Ectodermal cell (in vitro differentiated cells): ENCODE measurements around the gene VWF.
"Not testable (repeated sequence)": the region's sequence is repeated elsewhere in the genome, so short reads cannot be mapped to it uniquely, and the experiment has no call there.

Experiments used
- H3K27ac ChIP-seq: 2 replicates; pipeline ENCODE4 v1.7.0; 2013; ENCODE audit warnings: mild to moderate bottlenecking, low read depth, low read length; ENCODE audit not compliant: insufficient read depth, poor library complexity, severe bottlenecking
- H3K27me3 ChIP-seq: 2 replicates; pipeline ENCODE4 v1.7.0; 2013; ENCODE audit warnings: mild to moderate bottlenecking, low read length; ENCODE audit not compliant: insufficient read depth, control insufficient read depth, poor library complexity, severe bottlenecking
- H3K36me3 ChIP-seq: one replicate; pipeline ENCODE4 v1.7.0; 2013; ENCODE audit warnings: low read length; ENCODE audit not compliant: control insufficient read depth, insufficient read depth
- H3K4me1 ChIP-seq: one replicate; pipeline ENCODE4 v1.7.0; 2013; ENCODE audit warnings: low read length; ENCODE audit not compliant: control insufficient read depth, insufficient read depth
- H3K4me3 ChIP-seq: 2 replicates; pipeline ENCODE4 v1.7.0; 2013; ENCODE audit warnings: low read depth, low read length, control low read depth; ENCODE audit not compliant: insufficient read depth
- H3K9me3 ChIP-seq: 2 replicates; pipeline ENCODE4 v1.7.0; 2013; ENCODE audit warnings: mild to moderate bottlenecking, low read length, moderate library complexity; ENCODE audit not compliant: control insufficient read depth
- WGBS, 2 experiments: methylation state at CpG; one replicate each; pipeline ENCODE4 v1.1.7; 2013; ENCODE audit warnings: missing lambda C conversion rate in 2 of 2; 5-methylcytosine and 5-hydroxymethylcytosine counted together

Gene VWF

GRCh38 chr12:6038160-6038559 lies 86.3 kb downstream of the VWF start:
- Histone ChIP-seq H3K9me3 (no peaks in the 10 kb centered on the region), H3K4me3 (no peak overlapping the region), H3K27ac (no peak overlapping the region), H3K36me3 (no peaks in the 10 kb centered on the region), H3K27me3 (no peaks in the 10 kb centered on the region), H3K4me1 (no peaks in the 10 kb centered on the region)
- WGBS, 2 experiments, result 35 to 36% methylated on average over 8 of the region's 8 CpGs

- no peak overlapping the region for H3K27ac ChIP-seq
- no peaks in the 10 kb centered on the region for H3K27me3 ChIP-seq
- H3K4me3 ChIP-seq, result no peak overlapping the region
- no peaks in the 10 kb centered on the region for H3K36me3 ChIP-seq
- no peaks in the 10 kb centered on the region for H3K9me3 ChIP-seq
- WGBS, 2 experiments, result 89 to 92% methylated on average over 9 of the region's 9 CpGs
- no peaks in the 10 kb centered on the region for H3K4me1 ChIP-seq
Measured at GRCh38 chr12:6037459-6037858, 87.0 kb downstream of the VWF start.

- H3K9me3 ChIP-seq, result no peaks in the 10 kb centered on the region
- H3K4me1 ChIP-seq, result no peaks in the 10 kb centered on the region
- H3K36me3 ChIP-seq, result no peaks in the 10 kb centered on the region
- no peak overlapping the region for H3K4me3 ChIP-seq
- no peaks in the 10 kb centered on the region for H3K27me3 ChIP-seq
- whole genome bisulfite sequencing, 2 experiments, result 90 to 93% methylated on average over 3 of the region's 3 CpGs
- no peak overlapping the region for H3K27ac ChIP-seq
Measured at GRCh38 chr12:6036509-6036908, 88.0 kb downstream of the VWF start.

GRCh38 chr12:6034596-6034995 lies 89.9 kb downstream of the VWF start:
- Histone ChIP-seq H3K36me3 (no peaks in the 10 kb centered on the region), H3K27ac (no peak overlapping the region), H3K4me1 (no peaks in the 10 kb centered on the region), H3K9me3 (no peaks in the 10 kb centered on the region), H3K4me3 (no peak overlapping the region), H3K27me3 (no peaks in the 10 kb centered on the region)
- WGBS, 2 experiments, result 89 to 90% methylated on average over 9 of the region's 9 CpGs

GRCh38 chr12:6033546-6033945 lies 90.9 kb downstream of the VWF start:
- Histone ChIP-seq H3K9me3 (no peaks in the 10 kb centered on the region), H3K27me3 (no peaks in the 10 kb centered on the region), H3K27ac (no peak overlapping the region), H3K4me1 (no peaks in the 10 kb centered on the region), H3K4me3 (no peak overlapping the region), H3K36me3 (no peaks in the 10 kb centered on the region)
- 84 to 87% methylated on average over 8 of the region's 8 CpGs for WGBS, 2 experiments

GRCh38 chr12:6032726-6033125 lies 91.7 kb downstream of the VWF start:
- no peaks in the 10 kb centered on the region for H3K27me3 ChIP-seq
- no peak overlapping the region for H3K27ac ChIP-seq
- H3K9me3 ChIP-seq, result no peaks in the 10 kb centered on the region
- 80 to 84% methylated on average over 8 of the region's 8 CpGs for WGBS, 2 experiments
- H3K4me1 ChIP-seq, result no peaks in the 10 kb centered on the region
- H3K4me3 ChIP-seq, result no peak overlapping the region
- H3K36me3 ChIP-seq, result no peaks in the 10 kb centered on the region

- no peak overlapping the region for H3K27ac ChIP-seq
- no peaks in the 10 kb centered on the region for H3K36me3 ChIP-seq
- no peaks in the 10 kb centered on the region for H3K27me3 ChIP-seq
- WGBS, 2 experiments, result 88 to 90% methylated on average over 8 of the region's 8 CpGs
- no peak overlapping the region for H3K4me3 ChIP-seq
- H3K9me3 ChIP-seq, result no peaks in the 10 kb centered on the region
- no peaks in the 10 kb centered on the region for H3K4me1 ChIP-seq
Measured at GRCh38 chr12:6031001-6031400, 93.5 kb downstream of the VWF start.

GRCh38 chr12:6030081-6030480 lies 94.4 kb downstream of the VWF start:
- WGBS, 2 experiments, result 75 to 93% methylated on average over 2 to 3 of the region's 3 CpGs
- Histone ChIP-seq H3K4me3 (no peak overlapping the region), H3K27ac (no peak overlapping the region), H3K27me3 (no peaks in the 10 kb centered on the region), H3K4me1 (no peaks in the 10 kb centered on the region), H3K36me3 (no peaks in the 10 kb centered on the region), H3K9me3 (no peaks in the 10 kb centered on the region)

- no peaks in the 10 kb centered on the region for H3K9me3 ChIP-seq
- H3K36me3 ChIP-seq, result no peaks in the 10 kb centered on the region
- no peak overlapping the region for H3K4me3 ChIP-seq
- no peaks in the 10 kb centered on the region for H3K4me1 ChIP-seq
- WGBS, 2 experiments, result 87 to 94% methylated on average over 4 to 5 of the region's 5 CpGs
- H3K27me3 ChIP-seq, result no peaks in the 10 kb centered on the region
- H3K27ac ChIP-seq, result no peak overlapping the region
Measured at GRCh38 chr12:6029401-6029800, 95.1 kb downstream of the VWF start.

- Histone ChIP-seq H3K4me3 (no peak overlapping the region), H3K9me3 (no peaks in the 10 kb centered on the region), H3K27me3 (no peaks in the 10 kb centered on the region), H3K36me3 (no peaks in the 10 kb centered on the region), H3K27ac (no peak overlapping the region), H3K4me1 (no peaks in the 10 kb centered on the region)
- 91 to 92% methylated on average over 6 of the region's 6 CpGs for WGBS, 2 experiments
Measured at GRCh38 chr12:6026998-6027397, 97.5 kb downstream of the VWF start.

- H3K27ac ChIP-seq, H3K4me1 ChIP-seq, H3K9me3 ChIP-seq, H3K4me3 ChIP-seq, H3K27me3 ChIP-seq, H3K36me3 ChIP-seq: not testable (repeated sequence)
- WGBS, 2 experiments, result 81 to 85% methylated on average over 8 of the region's 9 CpGs
Measured at GRCh38 chr12:6025703-6026298, 98.7 kb downstream of the VWF start.
